AG04450 (cell line): ENCODE results near the gene TBC1D16. TPM values are rescaled to one million over a fixed set of nuclear protein-coding genes. Genes with fewer than 3 reads are reported as not detected.
A peak's percentile ranks its signal among the peaks of the same experiment; 100 is the strongest.

Experiments
- CTCF ChIA-PET: fragments of 300-600, 350-600 bp; formaldehyde crosslinking; extraction: SDS; loops from one replicate; lab custom pipeline; 2022; ENCODE audit warnings: antibody characterized with exemption, inconsistent platforms; lab: Charles Lee
- POLR2A ChIA-PET: fragments of 350-600 bp; formaldehyde crosslinking; extraction: SDS; loops from one replicate; lab custom pipeline; 2021; ENCODE audit warnings: antibody characterized with exemption, inconsistent platforms; lab: Yijun Ruan, JAX
- DNase-seq: peaks from one replicate; pipeline ENCODE4 v3.0.0-alpha.2; 2011; ENCODE audit warnings: low read depth, low spot score
- H3K27ac ChIP-seq: one replicate; pipeline ENCODE4 v1.5.1; 2012; ENCODE audit warnings: low read depth, low read length, control low read depth
- H3K27me3 ChIP-seq: one replicate; pipeline ENCODE4 v1.6.0; 2012; ENCODE audit warnings: low read length; ENCODE audit not compliant: control insufficient read depth, insufficient read depth
- H3K4me3 ChIP-seq: 2 replicates; pipeline ENCODE4 v1.5.1; 2011; ENCODE audit warnings: mild to moderate bottlenecking, low read depth, low read length, control low read depth
- H3K9me3 ChIP-seq: 2 replicates; pipeline ENCODE4 v1.5.1; 2012; ENCODE audit warnings: low read length; ENCODE audit not compliant: control insufficient read depth, insufficient read depth
- CTCF ChIP-seq: IDR thresholded peaks from 2 replicates; pipeline ENCODE4 v1.5.1; 2011; ENCODE audit warnings: low read depth, low read length, control low read depth, inconsistent platforms
- polyA plus RNA-seq: library from polyadenylated mRNA; depleted of rRNA; stranded (reverse); fragments of >200 nt; gene quantifications from 2 replicates; pipeline ENCODE4 v1.2.3, GENCODE V29; 2011

The TBC1D16 gene
- polyA plus RNA-seq, 1 experiment = 10.9 TPM

GRCh38 chr17:80070375-80071115 is 34.9 kb upstream of the TBC1D16 start:
- POLR2A ChIA-PET = no interaction called here
- Histone ChIP-seq H3K4me3 (no peak overlapping the region), H3K27me3 (no peaks in the 10 kb centered on the region), H3K9me3 (no peaks in the 10 kb centered on the region), H3K27ac (no peak overlapping the region)
- CTCF ChIA-PET = interaction anchor here (1.3 to 2.0 kb wide), 2 partner anchors 12 to 31 kb away, joined by 4 to 6 read pairs; partner anchors contain the start of gene GAA
- no peak for DNase-seq
- TF ChIP-seq CTCF = no peak

GRCh38 chr17:80068301-80069222 is 32.9 kb upstream of the TBC1D16 start:
- no peak for TF ChIP-seq CTCF
- ChIA-PET POLR2A (no interaction called here), CTCF (interaction anchor here (1.3 to 1.5 kb wide), 2 partner anchors 13 to 14 kb away, joined by 3 to 4 read pairs; no protein-coding TSS in a partner anchor)
- Histone ChIP-seq H3K4me3 (no peak overlapping the region), H3K9me3 (peaks cover 5% of the 10 kb centered on the region; the same call in 1 of the 2 replicates), H3K27me3 (no peaks in the 10 kb centered on the region), H3K27ac (peak overlapping the region; percentile 48)
- DNase-seq = peak; percentile 33

- Histone ChIP-seq H3K27me3 (no peaks in the 10 kb centered on the region), H3K9me3 (peaks cover 5% of the 10 kb centered on the region; the same call in 1 of the 2 replicates), H3K4me3 (no peak overlapping the region), H3K27ac (no peak overlapping the region)
- ChIA-PET CTCF (interaction anchor here (0.8 kb wide), 1 partner anchor 34 kb away, joined by 3 read pairs; the partner anchor contains the start of gene GAA), POLR2A (no interaction called here)
- no peak for DNase-seq
- TF ChIP-seq CTCF = no peak
Observed at GRCh38 chr17:80067393-80067986, 31.8 kb upstream of the TBC1D16 start.

- no peak overlapping the region for H3K4me3 ChIP-seq
- H3K27me3 ChIP-seq = no peaks in the 10 kb centered on the region
- H3K9me3 ChIP-seq = peaks cover 5% of the 10 kb centered on the region; the same call in 1 of the 2 replicates
- ChIA-PET CTCF (no interaction called here), POLR2A (no interaction called here)
- TF ChIP-seq CTCF = no peak
- no peak for DNase-seq
- H3K27ac ChIP-seq = no peak overlapping the region
Observed at GRCh38 chr17:80065478-80066170, 30.0 kb upstream of the TBC1D16 start.
